Hepatocyte (in vitro differentiated cells): ENCODE results near the gene UBA6. TPM values are rescaled to one million over a fixed set of nuclear protein-coding genes. Genes with fewer than 3 reads are reported as not detected.
A peak's percentile ranks its signal among the peaks of the same experiment; 100 is the strongest.

Experiments
- DNase-seq: peaks from one replicate; pipeline ENCODE4 v3.0.0-alpha.2; 2016; ENCODE audit warnings: low spot score
- H2AFZ ChIP-seq: fragments of 200-600 bp; sonication (generic); 2 replicates; pipeline ENCODE4 v1.6.0; 2016; ENCODE audit warnings: antibody characterized with exemption, mild to moderate bottlenecking
- H3K27ac ChIP-seq: fragments of 200-600 bp; sonication (generic); 2 replicates; pipeline ENCODE4 v1.5.1; 2016; ENCODE audit warnings: mild to moderate bottlenecking
- H3K27me3 ChIP-seq: fragments of 200-600 bp; sonication (generic); 2 replicates; pipeline ENCODE4 v1.6.1; 2016
- H3K36me3 ChIP-seq: fragments of 200-600 bp; sonication (generic); replicated peaks from 2 replicates; pipeline ENCODE4 v1.5.1; 2016; ENCODE audit warnings: low read depth; ENCODE audit not compliant: insufficient read depth
- H3K4me1 ChIP-seq: fragments of 200-600 bp; sonication (generic); 2 replicates; pipeline ENCODE4 v1.5.1; 2016; ENCODE audit warnings: mild to moderate bottlenecking, moderate library complexity; ENCODE audit not compliant: insufficient read depth
- H3K4me2 ChIP-seq: fragments of 200-600 bp; sonication (generic); 2 replicates; pipeline ENCODE4 v1.6.0; 2016
- H3K4me3 ChIP-seq: fragments of 200-600 bp; sonication (generic); 2 replicates; pipeline ENCODE4 v1.5.1; 2016; ENCODE audit warnings: mild to moderate bottlenecking
- H3K79me2 ChIP-seq: fragments of 200-600 bp; sonication (generic); 2 replicates; pipeline ENCODE4 v1.6.0; 2017; ENCODE audit warnings: mild to moderate bottlenecking
- H3K9me2 ChIP-seq: fragments of 200-600 bp; sonication (generic); replicated peaks from 2 replicates; pipeline ENCODE4 v1.6.0; 2017; ENCODE audit warnings: mild to moderate bottlenecking; ENCODE audit not compliant: insufficient read depth
- H3K9me3 ChIP-seq: fragments of 200-600 bp; sonication (generic); 2 replicates; pipeline ENCODE4 v1.5.1; 2016; ENCODE audit warnings: low read depth, mild to moderate bottlenecking
- H4K20me1 ChIP-seq: fragments of 200-600 bp; sonication (generic); 2 replicates; pipeline ENCODE4 v1.6.0; 2016; ENCODE audit warnings: mild to moderate bottlenecking; ENCODE audit not compliant: insufficient read depth, poor library complexity, severe bottlenecking
- CTCF ChIP-seq: fragments of 200-600 bp; sonication (generic); IDR thresholded peaks from 2 replicates; pipeline ENCODE4 v1.5.1; 2016; ENCODE audit warnings: antibody characterized with exemption, mild to moderate bottlenecking; ENCODE audit not compliant: poor library complexity
- EZH2 ChIP-seq: fragments of 200-600 bp; sonication (generic); IDR thresholded peaks from 2 replicates; pipeline ENCODE4 v1.6.1; 2016; ENCODE audit warnings: antibody characterized with exemption, mild to moderate bottlenecking, borderline replicate concordance
- EZH2phosphoT487 ChIP-seq: fragments of 200-600 bp; sonication (generic); IDR thresholded peaks from one replicate; pipeline ENCODE4 v1.6.1; 2018; ENCODE audit warnings: antibody characterized with exemption, mild to moderate bottlenecking, low read depth, moderate library complexity; ENCODE audit not compliant: unreplicated experiment, severe bottlenecking
- WGBS: methylation state at CpG from one replicate; pipeline ENCODE4 v1.1.6; 2016; ENCODE audit warnings: low lambda C conversion rate; ENCODE audit errors: missing lambda C conversion rate; 5-methylcytosine and 5-hydroxymethylcytosine counted together
- polyA plus RNA-seq: library from polyadenylated mRNA; unstranded; fragments of >200 nt; fragmentation: Nextera tagmentation; extraction: Ambion mirVana; gene quantifications from 2 replicates; pipeline ENCODE4 v1.2.1, GENCODE V29; 2016
- total RNA-seq: library from RNA; depleted of rRNA; stranded (reverse); fragments of >200 nt; gene quantifications from 2 replicates; pipeline ENCODE4 v1.2.3, GENCODE V29; 2014

UBA6 gene
- total and polyA plus RNA-seq, 2 experiments from 2014 or later, result 15.8 to 123 TPM

- H3K79me2 ChIP-seq, result peaks cover 75% of the 10 kb centered on the region
- no peak for TF ChIP-seq EZH2phosphoT487
- no peak for TF ChIP-seq EZH2
- H3K9me2 ChIP-seq, result no peaks in the 10 kb centered on the region
- H3K36me3 ChIP-seq, result no peaks in the 10 kb centered on the region
- peaks cover 10% of the 10 kb centered on the region for H3K4me1 ChIP-seq
- no peak overlapping the region for H3K27ac ChIP-seq
- WGBS, result 83% methylated on average over 2 of the region's 2 CpGs
- H3K9me3 ChIP-seq, result no peaks in the 10 kb centered on the region
- no peak overlapping the region for H3K4me2 ChIP-seq
- H4K20me1 ChIP-seq, result peaks cover 5% of the 10 kb centered on the region
- H2AFZ ChIP-seq, result no peak overlapping the region
- DNase-seq, result no peak
- H3K4me3 ChIP-seq, result no peak overlapping the region
- no peaks in the 10 kb centered on the region for H3K27me3 ChIP-seq
Measured at GRCh38 chr4:67696061-67696460, 4.9 kb downstream of the UBA6 start.

GRCh38 chr4:67694662-67695061, 6.3 kb downstream of the UBA6 start:
- peaks cover 5% of the 10 kb centered on the region for H4K20me1 ChIP-seq
- no peak overlapping the region for H3K4me3 ChIP-seq
- 93% methylated on average over 3 of the region's 3 CpGs for WGBS
- H3K4me1 ChIP-seq, result peaks cover 5% of the 10 kb centered on the region
- H3K36me3 ChIP-seq, result no peaks in the 10 kb centered on the region
- H3K79me2 ChIP-seq, result peaks cover 80% of the 10 kb centered on the region
- TF ChIP-seq CTCF (no peak), EZH2 (no peak), EZH2phosphoT487 (no peak)
- no peaks in the 10 kb centered on the region for H3K9me2 ChIP-seq
- no peaks in the 10 kb centered on the region for H3K9me3 ChIP-seq
- no peak overlapping the region for H3K4me2 ChIP-seq
- DNase-seq, result no peak
- H3K27ac ChIP-seq, result no peak overlapping the region
- H2AFZ ChIP-seq, result no peak overlapping the region
- H3K27me3 ChIP-seq, result no peaks in the 10 kb centered on the region

- Histone ChIP-seq H3K79me2 (peaks cover 69% of the 10 kb centered on the region), H3K27me3 (no peaks in the 10 kb centered on the region), H3K4me2 (no peak overlapping the region), H3K4me1 (no peaks in the 10 kb centered on the region), H3K36me3 (no peaks in the 10 kb centered on the region), H3K9me2 (no peaks in the 10 kb centered on the region), H3K4me3 (no peak overlapping the region), H3K9me3 (no peaks in the 10 kb centered on the region), H2AFZ (no peak overlapping the region), H3K27ac (no peak overlapping the region), H4K20me1 (no peaks in the 10 kb centered on the region)
- DNase-seq, result no peak
- TF ChIP-seq CTCF (no peak), EZH2phosphoT487 (no peak)
Measured at GRCh38 chr4:67691328-67691727, 9.6 kb downstream of the UBA6 start.

- Histone ChIP-seq H3K36me3 (no peaks in the 10 kb centered on the region), H3K4me2 (peak overlapping the region; percentile 14), H3K9me3 (no peaks in the 10 kb centered on the region), H4K20me1 (no peaks in the 10 kb centered on the region), H3K4me3 (no peak overlapping the region), H3K4me1 (no peaks in the 10 kb centered on the region), H2AFZ (no peak overlapping the region), H3K79me2 (peaks cover 58% of the 10 kb centered on the region), H3K27ac (peak overlapping the region; percentile 21), H3K27me3 (no peaks in the 10 kb centered on the region), H3K9me2 (no peaks in the 10 kb centered on the region)
- no peak for TF ChIP-seq CTCF
- WGBS, result 56% methylated on average over 4 of the region's 4 CpGs
- DNase-seq, result no peak
Measured at GRCh38 chr4:67687636-67688035, 13.3 kb downstream of the UBA6 start.
